ENCODE data around the gene GRHL1. TPM values are rescaled to one million over a fixed set of nuclear protein-coding genes. Genes with fewer than 3 reads are reported as not detected.

GRHL1 gene
- total and polyA plus RNA-seq, 8 donors = 0.95 to 5.3 (median 2.1) TPM

- Histone ChIP-seq H3K9me3 (no peaks in the 10 kb centered on the region), H3K4me1 (peaks cover 0 to 6% (median 4%) of the 10 kb centered on the region in 3 donors), H3K36me3 (no peaks in the 10 kb centered on the region), H3K27me3 (no peaks in the 10 kb centered on the region), H3K4me3 (no peak overlapping the region), H3K27ac (peak overlapping the region in 1 of 4 donors; percentile 15)
- ATAC-seq (peak; percentile 73 to 88 (median 86)), DNase-seq (no peak), FAIRE-seq (no peak)
- WGBS, 2 donors = 23 to 32% methylated on average over 7 of the region's 7 CpGs
- peak; percentile 70 to 84 (median 75) for TF ChIP-seq CTCF (IDR thresholded peaks at IDR 0.05)
- intact Hi-C loops (cut with DNase I) = no loop called here
These were observed 32.8 kb downstream of the GRHL1 start for GRCh38 chr2:9984217-9984739.

- no peak for FAIRE-seq
- no peaks in the 10 kb centered on the region for H3K36me3 ChIP-seq
These were observed 33.5 kb downstream of the GRHL1 start for GRCh38 chr2:9984871-9985480.

GRCh38 chr2:9985531-9986328 is 34.2 kb downstream of the GRHL1 start:
- no peak overlapping the region for H3K4me3 ChIP-seq
- H3K36me3 ChIP-seq = no peaks in the 10 kb centered on the region
- FAIRE-seq (no peak), ATAC-seq (no peak), DNase-seq (no peak)
- no peaks in the 10 kb centered on the region for H3K27me3 ChIP-seq
- WGBS, 2 donors = 79 to 91% methylated on average over 5 of the region's 5 CpGs
- no peak overlapping the region for H3K27ac ChIP-seq
- intact Hi-C loops (cut with DNase I) = loop anchor here in 2 of 3 donors (5.0 kb wide), 1 partner anchor 62 kb away; no protein-coding TSS in a partner anchor
- no peaks in the 10 kb centered on the region for H3K9me3 ChIP-seq
- no peak for TF ChIP-seq CTCF (IDR thresholded peaks at IDR 0.05)
- peaks cover 0 to 6% (median 4%) of the 10 kb centered on the region in 3 donors for H3K4me1 ChIP-seq

More at GRCh38 chr2:9984871-9985480, 33.5 kb downstream of the GRHL1 start:
- intact Hi-C loops (cut with DNase I) = loop anchor here in 2 of 3 donors (5.0 kb wide), 1 partner anchor 62 kb away; no protein-coding TSS in a partner anchor
- no peak for TF ChIP-seq CTCF (IDR thresholded peaks at IDR 0.05)
- no peak for DNase-seq
- peak; percentile 64 to 75 (median 68) for ATAC-seq
- Histone ChIP-seq H3K27ac (no peak overlapping the region), H3K4me3 (no peak overlapping the region), H3K4me1 (peaks cover 0 to 6% (median 4%) of the 10 kb centered on the region in 3 donors), H3K27me3 (no peaks in the 10 kb centered on the region), H3K9me3 (no peaks in the 10 kb centered on the region)
- WGBS, 2 donors = 65 to 71% methylated on average over 6 of the region's 6 CpGs

GRCh38 chr2:9988320-9988719 is 36.8 kb downstream of the GRHL1 start:
- DNase-seq (no peak), ATAC-seq (no peak), FAIRE-seq (no peak)
- no peaks in the 10 kb centered on the region for H3K9me3 ChIP-seq
- no peaks in the 10 kb centered on the region for H3K36me3 ChIP-seq
- 89 to 97% methylated on average over 5 of the region's 5 CpGs for WGBS, 2 donors
- H3K27ac ChIP-seq = no peak overlapping the region
- H3K4me1 ChIP-seq = peaks cover 0 to 11% (median 6%) of the 10 kb centered on the region in 3 donors
- no peaks in the 10 kb centered on the region for H3K27me3 ChIP-seq
- intact Hi-C loops (cut with DNase I) = loop anchor here in 2 of 3 donors (2.0 to 5.0 kb wide), 2 partner anchors 44 to 59 kb away; no protein-coding TSS in a partner anchor
- H3K4me3 ChIP-seq = no peak overlapping the region
- TF ChIP-seq CTCF (IDR thresholded peaks at IDR 0.05) = no peak

Measured in pancreas (tissue), 10 donors.